Upper lobe of left lung (tissue), 6 donors: ENCODE measurements around the gene LRP11. TPM values are rescaled to one million over a fixed set of nuclear protein-coding genes. Genes with fewer than 3 reads are reported as not detected.
A peak's percentile ranks its signal among the peaks of the same experiment; 100 is the strongest.
"Not testable (repeated sequence)": the region's sequence is repeated elsewhere in the genome, so short reads cannot be mapped to it uniquely, and the experiment has no call there.

Experiments used
- ATAC-seq, 2 donors: fragments of 200-7000 bp; cut with Tn5 transposase; one replicate each; pipeline ENCODE4 v1.9.1; 2022; ENCODE audit warnings: mild to moderate bottlenecking in 2 of 2, moderate library complexity in 2 of 2; ENCODE audit not compliant: low FRiP score in 2 of 2
- DNase-seq, 2 donors: peaks; one replicate each; pipeline ENCODE4 v3.0.0-alpha.2; 2019 to 2020
- H3K27ac ChIP-seq, 4 donors: fragments of 200-600 bp; sonication (generic); one replicate each; pipeline ENCODE4 v1.5.1; 2016 to 2019
- H3K27me3 ChIP-seq, 4 donors: fragments of 200-600 bp; sonication (generic); one replicate each; pipeline ENCODE4 v1.5.1; 2017 to 2019
- H3K36me3 ChIP-seq, 4 donors: fragments of 200-600 bp; sonication (generic); one replicate each; pipeline ENCODE4 v1.5.1; 2016 to 2019
- H3K4me1 ChIP-seq, 4 donors: fragments of 200-600 bp; sonication (generic); one replicate each; pipeline ENCODE4 v1.5.1; 2018 to 2019
- H3K4me3 ChIP-seq, 4 donors: fragments of 200-600 bp; sonication (generic); one replicate each; pipeline ENCODE4 v1.5.1; 2017 to 2019; ENCODE audit warnings: mild to moderate bottlenecking in 2 of 4, moderate library complexity in 1 of 4
- H3K9me3 ChIP-seq, 4 donors: fragments of 200-600 bp; sonication (generic); one replicate each; pipeline ENCODE4 v1.5.1; 2018 to 2019
- EP300 ChIP-seq, 4 donors: sonication (generic); formaldehyde crosslinking; IDR thresholded peaks; one replicate each; pipeline ENCODE4 v1.5.1; 2017; ENCODE audit warnings: antibody characterized with exemption in 4 of 4, control low read depth in 2 of 4
- POLR2A ChIP-seq, 4 donors: fragments of 450-650 bp; IDR thresholded peaks; one replicate each; pipeline ENCODE4 v1.5.1; 2016 to 2017; ENCODE audit warnings: antibody characterized with exemption in 4 of 4, mild to moderate bottlenecking in 2 of 4
- POLR2AphosphoS5 ChIP-seq, 2 donors: sonication (generic); formaldehyde crosslinking; IDR thresholded peaks; one replicate each; pipeline ENCODE4 v1.5.1; 2017; ENCODE audit warnings: antibody characterized with exemption in 2 of 2
- WGBS, 2 donors: methylation state at CpG; one replicate each; pipeline ENCODE4 v1.1.5; 2017 to 2018; 5-methylcytosine and 5-hydroxymethylcytosine counted together
- total RNA-seq, 6 donors: library from RNA; depleted of rRNA in 4 of 6; stranded (reverse); fragments of >200 nt in 4 of 6; gene quantifications; one replicate each; pipeline versions ENCODE4 v1.1.0 to v1.2.1, GENCODE V29; 2016 to 2021
- TF ChIP-seq, protein P1 (sequence below), 6 experiments: fragments of 450-650 bp in 4 of 6; fragments of 200-600 bp in 2 of 6; sonication (generic) in 2 of 6; IDR thresholded peaks; one replicate each; pipeline ENCODE4 v1.5.1; 2016 to 2019; ENCODE audit warnings: antibody characterized with exemption in 6 of 6
- donor health status: DM: no; HTN: no; CAD: no; lungs with moderate emphysema.
- donor health status: DM: no; HTN: yes; CAD: no; lungs with severe emphysema.

The LRP11 gene
- total RNA-seq, 6 donors from 2014 or later = 30.2 to 104 (median 39.9) TPM

DNA sequence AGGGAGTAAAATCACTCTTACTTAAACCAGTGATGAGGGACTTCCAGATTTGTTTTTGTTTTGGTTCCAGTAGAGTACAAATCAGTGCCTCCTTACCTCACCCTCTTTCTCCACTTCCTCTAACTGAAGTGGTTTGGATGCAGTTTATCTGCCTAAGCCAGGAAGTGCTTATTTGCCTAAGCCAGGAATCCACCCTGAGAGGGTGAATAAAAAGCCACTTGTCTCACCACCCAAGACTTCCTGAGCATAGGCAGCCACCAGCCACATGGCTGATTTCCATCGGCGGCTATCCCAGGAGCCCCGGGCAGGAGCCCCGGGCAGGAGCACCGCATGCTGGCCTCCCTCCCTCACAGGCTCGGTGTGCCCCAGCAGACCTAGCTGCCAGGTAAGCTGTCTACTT lies 12.0 kb downstream of the LRP11 start:
- TF ChIP-seq EP300 (IDR thresholded peaks at IDR 0.05) (peak in 3 of 4 donors; percentile 57 to 88 (median 71)), POLR2A (IDR thresholded peaks at IDR 0.05) (no peak), POLR2AphosphoS5 (IDR thresholded peaks at IDR 0.05) (peak; percentile 63 to 68)
- TF ChIP-seq, protein P1, sequence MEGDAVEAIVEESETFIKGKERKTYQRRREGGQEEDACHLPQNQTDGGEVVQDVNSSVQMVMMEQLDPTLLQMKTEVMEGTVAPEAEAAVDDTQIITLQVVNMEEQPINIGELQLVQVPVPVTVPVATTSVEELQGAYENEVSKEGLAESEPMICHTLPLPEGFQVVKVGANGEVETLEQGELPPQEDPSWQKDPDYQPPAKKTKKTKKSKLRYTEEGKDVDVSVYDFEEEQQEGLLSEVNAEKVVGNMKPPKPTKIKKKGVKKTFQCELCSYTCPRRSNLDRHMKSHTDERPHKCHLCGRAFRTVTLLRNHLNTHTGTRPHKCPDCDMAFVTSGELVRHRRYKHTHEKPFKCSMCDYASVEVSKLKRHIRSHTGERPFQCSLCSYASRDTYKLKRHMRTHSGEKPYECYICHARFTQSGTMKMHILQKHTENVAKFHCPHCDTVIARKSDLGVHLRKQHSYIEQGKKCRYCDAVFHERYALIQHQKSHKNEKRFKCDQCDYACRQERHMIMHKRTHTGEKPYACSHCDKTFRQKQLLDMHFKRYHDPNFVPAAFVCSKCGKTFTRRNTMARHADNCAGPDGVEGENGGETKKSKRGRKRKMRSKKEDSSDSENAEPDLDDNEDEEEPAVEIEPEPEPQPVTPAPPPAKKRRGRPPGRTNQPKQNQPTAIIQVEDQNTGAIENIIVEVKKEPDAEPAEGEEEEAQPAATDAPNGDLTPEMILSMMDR (IDR thresholded peaks at IDR 0.05) = no peak
- no peaks in the 10 kb centered on the region for H3K9me3 ChIP-seq
- H3K27ac ChIP-seq = peak overlapping the region; percentile 52 to 64 (median 57)
- peak; percentile 63 to 76 for DNase-seq
- peaks cover 13 to 41% (median 31%) of the 10 kb centered on the region in 4 donors for H3K4me1 ChIP-seq
- no peaks in the 10 kb centered on the region for H3K27me3 ChIP-seq
- peak; percentile 64 to 79 for ATAC-seq
- no peak overlapping the region for H3K4me3 ChIP-seq
- WGBS, 2 donors = 11 to 50% methylated on average over 4 to 6 of the region's 6 CpGs
- no peaks in the 10 kb centered on the region for H3K36me3 ChIP-seq

DNA sequence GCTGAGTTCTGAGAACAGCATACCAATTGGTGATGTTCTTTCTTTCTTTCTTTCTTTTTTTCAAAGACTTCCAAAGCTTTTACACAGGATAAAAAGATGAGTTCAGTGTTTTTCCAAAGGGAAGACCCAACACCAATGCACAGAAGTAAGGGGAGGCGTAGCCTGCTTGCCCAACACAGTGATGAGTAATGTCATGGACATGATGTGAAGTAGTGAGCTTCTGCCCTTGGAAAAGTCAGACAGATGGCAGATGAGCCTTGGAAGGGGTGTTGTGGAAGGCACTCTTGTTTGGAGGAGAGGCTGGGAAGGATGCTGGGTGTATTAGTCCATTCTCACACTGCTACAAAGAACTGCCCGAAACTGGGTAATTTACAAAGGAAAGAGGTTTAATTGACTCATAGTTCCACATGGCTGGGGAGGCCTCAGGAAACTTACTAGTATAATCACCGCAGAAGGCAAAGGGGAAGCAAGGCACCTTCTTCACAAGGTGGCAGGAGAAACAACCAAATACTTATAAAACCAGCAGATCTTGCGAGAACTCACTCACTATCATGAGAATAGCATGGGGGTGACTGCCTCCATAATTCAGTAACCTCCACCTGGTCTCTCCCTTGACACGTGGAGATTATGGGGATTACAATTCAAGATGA lies 12.6 kb downstream of the LRP11 start:
- Histone ChIP-seq H3K4me3 (no peak overlapping the region), H3K36me3 (no peaks in the 10 kb centered on the region), H3K4me1 (peaks cover 13 to 46% (median 32%) of the 10 kb centered on the region in 4 donors), H3K9me3 (no peaks in the 10 kb centered on the region), H3K27ac (peak overlapping the region in 3 of 4 donors; percentile 57 to 64 (median 57)), H3K27me3 (no peaks in the 10 kb centered on the region)
- TF ChIP-seq POLR2AphosphoS5 (IDR thresholded peaks at IDR 0.05) (no peak), POLR2A (IDR thresholded peaks at IDR 0.05) (no peak), EP300 (IDR thresholded peaks at IDR 0.05) (no peak)
- TF ChIP-seq, protein P1 (IDR thresholded peaks at IDR 0.05) = no peak
- no peak for ATAC-seq
- 68 to 81% methylated on average over 5 of the region's 5 CpGs for WGBS, 2 donors
- DNase-seq = no peak

DNA sequence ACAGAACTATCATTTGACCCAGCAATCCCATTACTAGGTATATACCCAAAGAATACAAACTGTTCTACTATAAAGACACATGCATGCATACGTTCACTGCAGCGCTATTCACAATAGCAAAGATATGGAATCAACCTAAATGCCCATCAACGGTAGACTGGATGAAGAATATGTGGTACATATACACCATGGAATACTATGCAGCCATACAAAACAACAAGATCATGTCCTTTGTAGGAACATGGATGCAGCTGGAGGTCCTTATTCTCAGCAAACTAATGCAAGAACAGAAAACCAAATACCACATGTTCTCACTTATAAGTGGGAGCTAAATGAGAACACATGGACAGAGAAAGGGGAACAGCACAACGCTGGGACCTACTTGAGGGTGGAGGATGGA lies 15.8 kb downstream of the LRP11 start:
- not testable (repeated sequence) for H3K9me3 ChIP-seq, ATAC-seq, DNase-seq, H3K4me3 ChIP-seq, H3K27ac ChIP-seq, H3K27me3 ChIP-seq, H3K36me3 ChIP-seq
- peaks cover 0 to 29% (median 21%) of the 10 kb centered on the region in 4 donors for H3K4me1 ChIP-seq
- 67 to 79% methylated on average over 4 of the region's 4 CpGs for WGBS, 2 donors

DNA sequence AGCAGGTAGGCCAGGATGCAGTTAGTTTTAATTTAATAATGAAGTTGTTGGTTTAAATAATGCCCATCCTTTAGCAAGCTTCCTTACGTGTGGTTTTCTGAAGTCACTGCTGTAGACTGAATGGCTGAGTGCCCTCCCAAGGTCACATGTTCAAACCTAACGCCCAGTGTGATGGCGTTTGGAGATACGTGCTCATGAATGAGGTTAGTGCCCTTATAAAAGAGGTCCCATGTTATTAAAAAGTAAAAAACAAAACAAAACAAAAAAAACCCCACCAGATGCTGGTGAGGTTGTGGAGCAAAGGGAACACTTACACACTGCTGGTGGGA lies 16.3 kb downstream of the LRP11 start:
- H3K27ac ChIP-seq = no peak overlapping the region
- no peaks in the 10 kb centered on the region for H3K36me3 ChIP-seq
- 80 to 86% methylated on average over 4 of the region's 4 CpGs for WGBS, 2 donors
- H3K4me1 ChIP-seq = peaks cover 0 to 26% (median 19%) of the 10 kb centered on the region in 4 donors
- no peak for ATAC-seq
- no peak for TF ChIP-seq POLR2A (IDR thresholded peaks at IDR 0.05)
- no peak for TF ChIP-seq EP300 (IDR thresholded peaks at IDR 0.05)
- no peak for TF ChIP-seq POLR2AphosphoS5 (IDR thresholded peaks at IDR 0.05)
- TF ChIP-seq, protein P1 (IDR thresholded peaks at IDR 0.05) = no peak
- no peak overlapping the region for H3K4me3 ChIP-seq
- DNase-seq = no peak
- H3K27me3 ChIP-seq = no peaks in the 10 kb centered on the region
- H3K9me3 ChIP-seq = no peaks in the 10 kb centered on the region

DNA sequence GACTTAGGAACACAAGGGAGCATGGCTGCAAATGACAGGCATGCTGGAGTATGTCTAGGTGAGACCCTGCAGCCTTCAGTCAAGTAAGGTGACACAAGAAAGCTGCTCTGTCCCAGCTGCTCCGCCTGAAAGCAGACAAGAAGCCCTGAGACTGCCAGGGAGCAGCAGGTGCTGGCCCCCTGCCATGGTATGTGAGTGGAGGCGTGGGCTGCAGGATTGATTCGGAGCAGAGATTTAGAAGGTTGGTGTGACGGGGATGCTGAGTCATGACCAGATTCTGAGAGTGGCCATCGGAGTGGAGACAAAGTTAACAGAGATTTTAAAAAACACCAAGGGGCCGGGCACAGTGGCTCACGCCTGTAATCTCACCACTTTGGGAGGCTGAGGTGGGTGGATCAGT lies 17.8 kb downstream of the LRP11 start:
- DNase-seq (peak in 1 of 2 donors; percentile 73), ATAC-seq (peak in 1 of 2 donors; percentile 16)
- Histone ChIP-seq H3K9me3 (no peaks in the 10 kb centered on the region), H3K4me3 (no peak overlapping the region), H3K27ac (no peak overlapping the region), H3K36me3 (peaks cover 0 to 5% (median 0%) of the 10 kb centered on the region in 4 donors), H3K27me3 (no peaks in the 10 kb centered on the region), H3K4me1 (peaks cover 0 to 14% (median 7%) of the 10 kb centered on the region in 4 donors)
- TF ChIP-seq POLR2A (IDR thresholded peaks at IDR 0.05) = no peak
- TF ChIP-seq, protein P1 (IDR thresholded peaks at IDR 0.05) = no peak
- 56 to 78% methylated on average over 7 of the region's 7 CpGs for WGBS, 2 donors
